MCF 10A (cell line): ENCODE measurements around the gene ZFYVE28. TPM values are rescaled to one million over a fixed set of nuclear protein-coding genes. Genes with fewer than 3 reads are reported as not detected.

ENCODE experiments used
- BruUV-seq: library from RNA; stranded (reverse); fragments of 400-500 nt; replicated peaks from 2 replicates; lab custom pipeline; 2021; lab: Mats Ljungman, UMichigan
- CTCF ChIA-PET: fragments of 300-600 bp; sonication (Branson Sonifier 250); formaldehyde crosslinking; extraction: SDS; loops from one replicate; lab custom pipeline; 2021; ENCODE audit warnings: antibody characterized with exemption, inconsistent platforms; lab: Yijun Ruan, JAX
- POLR2A ChIA-PET: fragments of 300-600, 350-650 bp; sonication (Branson Sonifier 250); formaldehyde crosslinking; extraction: SDS; loops from one replicate; lab custom pipeline; 2020; ENCODE audit warnings: antibody characterized with exemption, inconsistent platforms; lab: Yijun Ruan, JAX
- DNase-seq: peaks from one replicate; pipeline ENCODE4 v3.0.0-alpha.2; 2018; ENCODE audit not compliant: unreplicated experiment
- H3K27ac Mint-ChIP-seq: one replicate; pipeline ENCODE4 v1.8.0; 2022; ENCODE audit warnings: mild to moderate bottlenecking, low read depth, mixed read lengths; ENCODE audit not compliant: unreplicated experiment
- H3K27me3 Mint-ChIP-seq: one replicate; pipeline ENCODE4 v1.8.0; 2022; ENCODE audit warnings: mixed read lengths; ENCODE audit not compliant: insufficient read depth, unreplicated experiment
- H3K36me3 Mint-ChIP-seq: one replicate; pipeline ENCODE4 v1.8.0; 2022; ENCODE audit warnings: mild to moderate bottlenecking, moderate library complexity, mixed read lengths; ENCODE audit not compliant: insufficient read depth, unreplicated experiment
- H3K4me1 Mint-ChIP-seq: one replicate; pipeline ENCODE4 v1.8.0; 2022; ENCODE audit warnings: mixed read lengths; ENCODE audit not compliant: insufficient read depth, unreplicated experiment
- H3K4me3 Mint-ChIP-seq: one replicate; pipeline ENCODE4 v1.8.0; 2022; ENCODE audit warnings: mild to moderate bottlenecking, moderate library complexity, mixed read lengths; ENCODE audit not compliant: unreplicated experiment
- H3K9me3 Mint-ChIP-seq: one replicate; pipeline ENCODE4 v1.8.0; 2022; ENCODE audit warnings: mixed read lengths; ENCODE audit not compliant: unreplicated experiment
- intact Hi-C: fragments of 100-400 bp; cut with micrococcal nuclease; formaldehyde crosslinking; loops from 2 replicates; pipeline ENCODE4 v1.14.1; 2022
- total RNA-seq: library from RNA; stranded (reverse); gene quantifications from 2 replicates; pipeline ENCODE4 v1.2.3, GENCODE V29; 2022
- TF ChIP-seq, protein P1 (sequence below): fragments of 200-600 bp; IDR thresholded peaks from one replicate; pipeline ENCODE4 v1.8.0; 2022; ENCODE audit warnings: antibody characterized with exemption, mild to moderate bottlenecking; ENCODE audit not compliant: unreplicated experiment

The ZFYVE28 gene
- total RNA-seq, 1 experiment from 2014 or later: 1.6 TPM

- Mint-ChIP-seq H3K27me3 (no peaks in the 10 kb centered on the region), H3K27ac (no peak overlapping the region), H3K36me3 (no peaks in the 10 kb centered on the region), H3K4me1 (no peaks in the 10 kb centered on the region), H3K4me3 (no peak overlapping the region), H3K9me3 (no peaks in the 10 kb centered on the region)
- ChIA-PET POLR2A (interaction anchor here (1.2 to 2.1 kb wide), 2 partner anchors 26 to 222 kb away, joined by 3 to 6 read pairs; partner anchors contain the start of gene RNF4), CTCF (no interaction called here)
- BruUV-seq: no TSS peak
- TF ChIP-seq, protein P1, sequence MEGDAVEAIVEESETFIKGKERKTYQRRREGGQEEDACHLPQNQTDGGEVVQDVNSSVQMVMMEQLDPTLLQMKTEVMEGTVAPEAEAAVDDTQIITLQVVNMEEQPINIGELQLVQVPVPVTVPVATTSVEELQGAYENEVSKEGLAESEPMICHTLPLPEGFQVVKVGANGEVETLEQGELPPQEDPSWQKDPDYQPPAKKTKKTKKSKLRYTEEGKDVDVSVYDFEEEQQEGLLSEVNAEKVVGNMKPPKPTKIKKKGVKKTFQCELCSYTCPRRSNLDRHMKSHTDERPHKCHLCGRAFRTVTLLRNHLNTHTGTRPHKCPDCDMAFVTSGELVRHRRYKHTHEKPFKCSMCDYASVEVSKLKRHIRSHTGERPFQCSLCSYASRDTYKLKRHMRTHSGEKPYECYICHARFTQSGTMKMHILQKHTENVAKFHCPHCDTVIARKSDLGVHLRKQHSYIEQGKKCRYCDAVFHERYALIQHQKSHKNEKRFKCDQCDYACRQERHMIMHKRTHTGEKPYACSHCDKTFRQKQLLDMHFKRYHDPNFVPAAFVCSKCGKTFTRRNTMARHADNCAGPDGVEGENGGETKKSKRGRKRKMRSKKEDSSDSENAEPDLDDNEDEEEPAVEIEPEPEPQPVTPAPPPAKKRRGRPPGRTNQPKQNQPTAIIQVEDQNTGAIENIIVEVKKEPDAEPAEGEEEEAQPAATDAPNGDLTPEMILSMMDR: no peak
- no peak for DNase-seq
- intact Hi-C loops: no loop called here
Observed at GRCh38 chr4:2442175-2442993, 23.9 kb upstream of the ZFYVE28 start.

DNA sequence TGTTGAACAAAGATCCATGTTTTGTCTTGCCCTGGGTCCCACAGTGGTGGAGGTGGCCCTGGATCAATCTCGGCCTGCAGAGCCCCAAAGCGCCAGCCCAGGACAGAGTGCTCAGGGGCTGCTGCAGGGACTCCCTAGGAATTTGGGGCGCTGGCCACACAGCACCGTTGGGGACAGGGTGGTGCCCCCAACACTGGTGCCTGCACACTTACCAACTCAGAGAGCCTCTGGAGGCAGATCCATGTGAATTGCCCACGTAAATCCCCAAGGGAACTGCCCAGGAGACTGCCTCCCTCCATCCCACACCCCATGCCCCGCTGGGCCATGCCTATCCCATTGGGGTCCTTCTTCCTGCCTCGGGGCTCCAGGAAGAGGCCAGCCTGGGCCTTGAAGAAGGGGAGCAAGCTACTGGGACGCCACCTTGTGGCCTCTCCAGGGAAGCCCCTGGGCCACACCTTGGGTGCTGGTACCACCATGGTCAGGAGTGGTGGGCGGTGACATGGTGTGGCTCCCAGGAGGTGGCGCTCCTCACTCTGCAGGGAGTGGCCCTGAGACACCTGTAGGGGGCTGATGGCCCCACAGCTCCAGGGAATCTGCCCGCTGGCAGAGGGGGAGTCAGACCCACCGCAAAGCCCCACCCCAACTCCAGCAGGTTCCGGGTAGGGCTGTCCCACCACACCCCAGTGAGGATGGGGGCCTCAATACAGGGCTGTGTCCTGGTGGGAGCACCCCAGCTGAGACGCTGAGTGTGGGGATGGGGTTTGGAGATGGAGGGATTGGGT, 23.1 kb upstream of the ZFYVE28 start:
- Mint-ChIP-seq H3K36me3 (no peaks in the 10 kb centered on the region), H3K27me3 (no peaks in the 10 kb centered on the region), H3K4me3 (no peak overlapping the region), H3K9me3 (no peaks in the 10 kb centered on the region), H3K4me1 (no peaks in the 10 kb centered on the region), H3K27ac (no peak overlapping the region)
- BruUV-seq: no TSS peak
- TF ChIP-seq, protein P1: peak; percentile 47
- intact Hi-C loops: loop anchor here (1.0 to 2.0 kb wide), 2 partner anchors 29 to 221 kb away; no protein-coding TSS in a partner anchor
- DNase-seq: peak; percentile 68
- POLR2A ChIA-PET: interaction anchor here (1.2 to 2.1 kb wide), 2 partner anchors 27 to 222 kb away, joined by 3 to 6 read pairs; partner anchors contain the start of gene RNF4
- CTCF ChIA-PET: no interaction called here

DNA sequence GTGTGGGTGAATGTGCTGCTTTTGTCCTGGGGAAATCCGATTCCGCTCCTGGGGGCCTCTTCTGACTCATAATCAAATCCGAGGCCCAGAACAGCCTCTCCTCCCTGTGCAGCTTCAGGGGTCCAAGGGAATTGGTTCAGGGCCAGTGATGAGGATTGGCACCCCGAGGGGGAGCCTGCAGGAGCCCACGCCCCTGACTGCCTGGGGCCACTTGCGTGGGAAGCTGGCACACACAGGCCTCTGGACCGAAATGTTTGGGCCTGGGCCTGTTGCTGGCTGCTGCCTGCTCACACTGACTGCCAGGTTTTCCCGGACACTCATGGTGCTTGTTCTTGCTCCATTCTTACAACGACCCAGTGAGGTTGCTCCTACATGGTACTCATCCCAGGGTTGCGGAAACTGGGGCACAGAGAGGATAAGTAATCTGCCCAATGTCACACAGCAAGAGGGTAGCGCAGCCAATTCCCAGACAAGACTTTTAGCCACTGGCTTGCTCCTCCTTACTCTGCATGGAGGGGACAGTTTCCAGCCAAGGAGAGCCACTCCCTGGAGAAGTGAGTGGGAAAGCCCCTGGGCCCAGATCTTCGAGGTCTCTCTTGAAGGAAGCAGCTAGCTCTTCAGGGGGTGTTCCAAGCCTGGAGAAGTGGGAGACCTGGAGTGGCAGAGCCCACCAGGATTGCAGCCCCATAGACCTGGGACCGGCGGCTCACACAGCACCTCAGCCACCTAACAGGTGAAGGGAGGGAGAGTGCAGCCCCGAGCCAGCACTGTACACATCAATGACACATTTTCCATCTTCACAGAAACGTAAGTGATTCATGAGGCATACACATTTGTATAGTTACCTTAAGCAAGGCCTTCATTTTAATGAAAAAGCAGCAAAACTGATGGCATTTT, 20.6 kb upstream of the ZFYVE28 start:
- H3K27ac Mint-ChIP-seq: no peak overlapping the region
- POLR2A ChIA-PET: no interaction called here
- no peak for DNase-seq
- no TSS peak for BruUV-seq
- TF ChIP-seq, protein P1: no peak
- H3K27me3 Mint-ChIP-seq: peaks cover 6% of the 10 kb centered on the region
- CTCF ChIA-PET: interaction anchor here (0.6 kb wide), 1 partner anchor 1899 kb away, joined by 3 read pairs; no protein-coding TSS in a partner anchor
- intact Hi-C loops: no loop called here
- H3K4me3 Mint-ChIP-seq: no peak overlapping the region
- no peaks in the 10 kb centered on the region for H3K4me1 Mint-ChIP-seq
- no peaks in the 10 kb centered on the region for H3K36me3 Mint-ChIP-seq
- H3K9me3 Mint-ChIP-seq: no peaks in the 10 kb centered on the region
